ENCODE results near the gene SFXN5.

SFXN5 gene

GRCh38 chr2:73004889-73005596 lies 66.5 kb downstream of the SFXN5 start:
- Histone ChIP-seq H3K4me3 (no peak overlapping the region), H3K9me3 (no peaks in the 10 kb centered on the region), H3K9ac (no peak overlapping the region), H3K27me3 (no peaks in the 10 kb centered on the region), H3K4me2 (no peak overlapping the region), H3K27ac (no peak overlapping the region), H3K4me1 (peaks cover 6% of the 10 kb centered on the region), H3K36me3 (peaks cover 5% of the 10 kb centered on the region; the same call in 1 of the 2 replicates), H4K20me1 (no peaks in the 10 kb centered on the region)
- TF ChIP-seq Cebpa-rat (IDR thresholded peaks at IDR 0.05): no peak

GRCh38 chr2:73004466-73004865 lies 67.0 kb downstream of the SFXN5 start:
- Histone ChIP-seq H3K36me3 (peaks cover 5% of the 10 kb centered on the region; the same call in 1 of the 2 replicates), H4K20me1 (no peaks in the 10 kb centered on the region), H3K9ac (no peak overlapping the region), H3K4me2 (no peak overlapping the region), H3K27ac (no peak overlapping the region), H3K9me3 (no peaks in the 10 kb centered on the region), H3K4me3 (no peak overlapping the region), H3K27me3 (no peaks in the 10 kb centered on the region), H3K4me1 (peaks cover 6% of the 10 kb centered on the region)
- TF ChIP-seq Cebpa-rat (IDR thresholded peaks at IDR 0.05): no peak

- no peaks in the 10 kb centered on the region for H4K20me1 ChIP-seq
- peaks cover 6% of the 10 kb centered on the region for H3K4me1 ChIP-seq
- H3K4me3 ChIP-seq: no peak overlapping the region
- no peaks in the 10 kb centered on the region for H3K9me3 ChIP-seq
- H3K27ac ChIP-seq: no peak overlapping the region
- H3K9ac ChIP-seq: no peak overlapping the region
- peak overlapping the region; percentile 15 for H3K4me2 ChIP-seq
- H3K36me3 ChIP-seq: peaks cover 5% of the 10 kb centered on the region; the same call in 1 of the 2 replicates
- H3K27me3 ChIP-seq: no peaks in the 10 kb centered on the region
- no peak for TF ChIP-seq Cebpa-rat (IDR thresholded peaks at IDR 0.05)
Observed at GRCh38 chr2:73003027-73003426, 68.5 kb downstream of the SFXN5 start.

GRCh38 chr2:73000808-73001570 lies 70.5 kb downstream of the SFXN5 start:
- H3K27ac ChIP-seq: no peak overlapping the region
- H3K9me3 ChIP-seq: no peaks in the 10 kb centered on the region
- TF ChIP-seq Cebpa-rat (IDR thresholded peaks at IDR 0.05): no peak
- H4K20me1 ChIP-seq: no peaks in the 10 kb centered on the region
- H3K36me3 ChIP-seq: peaks cover 5% of the 10 kb centered on the region; the same call in 1 of the 2 replicates
- H3K27me3 ChIP-seq: no peaks in the 10 kb centered on the region
- H3K4me2 ChIP-seq: no peak overlapping the region
- no peak overlapping the region for H3K9ac ChIP-seq
- no peak overlapping the region for H3K4me3 ChIP-seq
- H3K4me1 ChIP-seq: peaks cover 6% of the 10 kb centered on the region

GRCh38 chr2:72999729-73000725 lies 71.5 kb downstream of the SFXN5 start:
- no peaks in the 10 kb centered on the region for H3K27me3 ChIP-seq
- no peak overlapping the region for H3K4me3 ChIP-seq
- no peak overlapping the region for H3K27ac ChIP-seq
- H3K36me3 ChIP-seq: peaks cover 5% of the 10 kb centered on the region; the same call in 1 of the 2 replicates
- peaks cover 12% of the 10 kb centered on the region for H3K4me1 ChIP-seq
- H4K20me1 ChIP-seq: no peaks in the 10 kb centered on the region
- H3K9me3 ChIP-seq: no peaks in the 10 kb centered on the region
- no peak overlapping the region for H3K9ac ChIP-seq
- no peak for TF ChIP-seq Cebpa-rat (IDR thresholded peaks at IDR 0.05)
- H3K4me2 ChIP-seq: no peak overlapping the region

- H3K4me2 ChIP-seq: no peak overlapping the region
- H3K9ac ChIP-seq: no peak overlapping the region
- TF ChIP-seq Cebpa-rat (IDR thresholded peaks at IDR 0.05): no peak
Observed at GRCh38 chr2:72998724-72999123, 72.8 kb downstream of the SFXN5 start.

GRCh38 chr2:72998234-72998651 lies 73.3 kb downstream of the SFXN5 start:
- Histone ChIP-seq H3K27me3 (no peaks in the 10 kb centered on the region), H4K20me1 (no peaks in the 10 kb centered on the region), H3K27ac (no peak overlapping the region), H3K4me3 (no peak overlapping the region), H3K9me3 (no peaks in the 10 kb centered on the region), H3K36me3 (peaks cover 5% of the 10 kb centered on the region; the same call in 1 of the 2 replicates), H3K9ac (no peak overlapping the region), H3K4me2 (no peak overlapping the region), H3K4me1 (peaks cover 13% of the 10 kb centered on the region)
- TF ChIP-seq Cebpa-rat (IDR thresholded peaks at IDR 0.05): no peak

More at GRCh38 chr2:72998724-72999123, 72.8 kb downstream of the SFXN5 start:
- H3K36me3 ChIP-seq: peaks cover 5% of the 10 kb centered on the region; the same call in 1 of the 2 replicates
- no peaks in the 10 kb centered on the region for H3K27me3 ChIP-seq
- H3K27ac ChIP-seq: no peak overlapping the region
- H3K4me1 ChIP-seq: peaks cover 16% of the 10 kb centered on the region
- H3K4me3 ChIP-seq: no peak overlapping the region
- H3K9me3 ChIP-seq: no peaks in the 10 kb centered on the region
- no peaks in the 10 kb centered on the region for H4K20me1 ChIP-seq

- no peak overlapping the region for H3K4me3 ChIP-seq
- H3K4me2 ChIP-seq: no peak overlapping the region
- H3K27me3 ChIP-seq: no peaks in the 10 kb centered on the region
- H3K4me1 ChIP-seq: peaks cover 26% of the 10 kb centered on the region
- peaks cover 2% of the 10 kb centered on the region; the same call in 1 of the 2 replicates for H3K36me3 ChIP-seq
- no peak overlapping the region for H3K9ac ChIP-seq
- H4K20me1 ChIP-seq: no peaks in the 10 kb centered on the region
- H3K9me3 ChIP-seq: no peaks in the 10 kb centered on the region
- TF ChIP-seq Cebpa-rat (IDR thresholded peaks at IDR 0.05): no peak
- H3K27ac ChIP-seq: no peak overlapping the region
Observed at GRCh38 chr2:72996117-72996502, 75.4 kb downstream of the SFXN5 start.

- Histone ChIP-seq H3K4me3 (no peak overlapping the region), H3K27ac (no peak overlapping the region), H3K27me3 (no peaks in the 10 kb centered on the region), H3K4me1 (peaks cover 26% of the 10 kb centered on the region), H3K9me3 (no peaks in the 10 kb centered on the region), H3K36me3 (no peaks in the 10 kb centered on the region), H3K4me2 (peak overlapping the region; percentile 43), H3K9ac (no peak overlapping the region), H4K20me1 (no peaks in the 10 kb centered on the region)
- no peak for TF ChIP-seq Cebpa-rat (IDR thresholded peaks at IDR 0.05)
Observed at GRCh38 chr2:72995430-72996116, 75.9 kb downstream of the SFXN5 start.
